HG02588 (cell line): ENCODE data around the gene PHLDA3.
"Not testable (repeated sequence)": the region's sequence is repeated elsewhere in the genome, so short reads cannot be mapped to it uniquely, and the experiment has no call there.

Source experiments
- ATAC-seq: cut with Tn5 transposase; IDR thresholded peaks from one replicate; pipeline ENCODE4 v1.9.1; 2021; ENCODE audit warnings: mild to moderate bottlenecking, moderate library complexity; ENCODE audit not compliant: unreplicated experiment

Gene PHLDA3

GRCh38 chr1:201504179-201504631 is 35.2 kb upstream of the PHLDA3 start:
- no peak for ATAC-seq

GRCh38 chr1:201503397-201504176 is 34.6 kb upstream of the PHLDA3 start:
- no peak for ATAC-seq

- ATAC-seq: no peak
Measured at GRCh38 chr1:201502511-201502857, 33.5 kb upstream of the PHLDA3 start.

GRCh38 chr1:201501812-201502510 is 33.0 kb upstream of the PHLDA3 start:
- no peak for ATAC-seq

- ATAC-seq: no peak
Measured at GRCh38 chr1:201501144-201501543, 32.2 kb upstream of the PHLDA3 start.

- no peak for ATAC-seq
Measured at GRCh38 chr1:201500670-201501120, 31.7 kb upstream of the PHLDA3 start.

GRCh38 chr1:201499795-201500669 is 31.0 kb upstream of the PHLDA3 start:
- no peak for ATAC-seq

- ATAC-seq: no peak
Measured at GRCh38 chr1:201499191-201499590, 30.2 kb upstream of the PHLDA3 start.

GRCh38 chr1:201498621-201499020 is 29.6 kb upstream of the PHLDA3 start:
- no peak for ATAC-seq

GRCh38 chr1:201497935-201498509 is 29.0 kb upstream of the PHLDA3 start:
- ATAC-seq: no peak

GRCh38 chr1:201496296-201496690 is 27.3 kb upstream of the PHLDA3 start:
- no peak for ATAC-seq

GRCh38 chr1:201495551-201496295 is 26.7 kb upstream of the PHLDA3 start:
- ATAC-seq: no peak

GRCh38 chr1:201493757-201494617 is 25.0 kb upstream of the PHLDA3 start:
- ATAC-seq: no peak

- ATAC-seq: not testable (repeated sequence)
Measured at GRCh38 chr1:201493026-201493656, 24.2 kb upstream of the PHLDA3 start.

- no peak for ATAC-seq
Measured at GRCh38 chr1:201491896-201492511, 23.0 kb upstream of the PHLDA3 start.

GRCh38 chr1:201490708-201491131 is 21.7 kb upstream of the PHLDA3 start:
- no peak for ATAC-seq

- no peak for ATAC-seq
Measured at GRCh38 chr1:201489643-201490261, 20.8 kb upstream of the PHLDA3 start.
